A549 treated with dexamethasone at 1 μM for 4 hours (cell line): ENCODE results near the gene SGCE. TPM values are rescaled to one million over a fixed set of nuclear protein-coding genes. Genes with fewer than 3 reads are reported as not detected.

ENCODE experiments used
- total RNA-seq: library from RNA; stranded (reverse); fragments of 200-300 nt; extraction: Qiagen RNA extraction; gene quantifications from 5 replicates; pipeline ENCODE4 v1.2.3, GENCODE V29; 2022

SGCE gene
- total RNA-seq, result 47.1 to 52.2 TPM (median 50.4 TPM) in 5 replicates

GRCh38 chr7:94655848-94656657 lies at the start of gene SGCE:
Gene SGCE (minus strand): TSS chr7:94656133. CDS start chr7:94656098, 35 bp downstream.

Other genes with a start within 250 kb of the SGCE start
- 6.1 to 12.4 TPM (median 9.9 TPM) in 5 replicates for gene CASD1, start 146.3 kb downstream of the SGCE start, total RNA-seq